NCI-H1930 (cell line): ENCODE results near the gene MUC12.
"Not testable (repeated sequence)": the region's sequence is repeated elsewhere in the genome, so short reads cannot be mapped to it uniquely, and the experiment has no call there.

ENCODE experiments used
- DNase-seq, 2 experiments: peaks; one replicate each; lab custom pipeline; 2025; lab: John Stamatoyannopoulos, UW

MUC12 gene

DNA sequence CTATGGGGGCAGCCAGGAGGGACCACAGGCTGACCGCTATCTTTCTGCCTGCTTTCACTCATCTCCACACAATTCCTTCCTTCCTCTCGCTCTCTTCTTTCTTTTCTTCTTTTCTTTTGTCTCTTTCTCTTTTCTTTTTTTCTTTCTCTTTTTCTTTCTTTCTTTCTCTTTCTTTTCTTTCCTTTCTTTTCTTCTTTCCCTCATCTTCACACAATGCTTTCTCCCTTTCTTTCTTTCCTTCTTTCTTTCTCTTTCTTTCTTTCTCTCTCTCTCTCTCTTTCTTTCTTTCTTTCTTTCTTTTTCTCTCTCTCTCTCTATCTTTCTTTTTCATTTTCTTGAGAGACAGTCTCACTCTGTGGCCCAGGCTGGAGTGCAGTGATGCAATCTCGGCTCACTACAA, 6.8 kb upstream of the MUC12 start:
- no peak for DNase-seq

DNA sequence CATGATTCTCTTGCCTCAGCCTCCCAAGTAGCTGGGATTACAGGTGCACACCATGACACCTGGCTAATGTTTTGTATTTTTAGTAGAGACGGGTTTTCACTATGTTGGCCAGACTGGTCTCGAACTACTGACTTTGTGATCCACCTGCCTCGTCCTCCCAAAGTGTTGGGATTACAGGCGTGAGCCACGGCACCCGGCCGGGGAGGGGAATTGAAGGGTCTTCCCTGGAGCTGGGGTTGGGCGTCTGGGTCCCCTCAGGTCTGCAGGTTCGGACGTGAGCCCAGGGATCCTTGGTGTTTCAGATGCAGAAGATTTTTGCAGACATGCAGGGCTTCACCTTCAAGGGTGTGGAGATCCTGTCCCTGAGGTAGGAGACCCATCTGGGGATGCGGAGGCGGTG, 6.0 kb upstream of the MUC12 start:
- no peak for DNase-seq

DNA sequence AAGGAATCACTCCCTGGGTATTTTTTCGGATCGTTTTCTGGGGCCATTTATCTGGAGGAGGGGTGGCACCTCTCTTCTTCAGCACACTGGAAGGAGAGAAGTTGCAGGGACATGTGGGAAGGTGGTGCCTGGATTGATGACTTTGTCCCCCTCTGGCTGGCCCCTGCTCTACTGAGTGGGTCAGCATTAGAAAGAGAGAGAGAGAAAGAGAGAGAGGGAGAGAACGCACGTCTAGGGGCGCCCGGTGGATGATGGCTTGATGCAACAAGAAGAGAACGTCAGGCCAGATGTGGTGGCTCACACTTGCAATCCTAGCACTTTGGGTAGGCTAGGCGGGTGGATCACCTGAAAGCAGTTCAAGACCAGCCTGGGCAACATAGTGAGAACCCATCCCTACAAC, 5.5 kb upstream of the MUC12 start:
- no peak for DNase-seq

DNA sequence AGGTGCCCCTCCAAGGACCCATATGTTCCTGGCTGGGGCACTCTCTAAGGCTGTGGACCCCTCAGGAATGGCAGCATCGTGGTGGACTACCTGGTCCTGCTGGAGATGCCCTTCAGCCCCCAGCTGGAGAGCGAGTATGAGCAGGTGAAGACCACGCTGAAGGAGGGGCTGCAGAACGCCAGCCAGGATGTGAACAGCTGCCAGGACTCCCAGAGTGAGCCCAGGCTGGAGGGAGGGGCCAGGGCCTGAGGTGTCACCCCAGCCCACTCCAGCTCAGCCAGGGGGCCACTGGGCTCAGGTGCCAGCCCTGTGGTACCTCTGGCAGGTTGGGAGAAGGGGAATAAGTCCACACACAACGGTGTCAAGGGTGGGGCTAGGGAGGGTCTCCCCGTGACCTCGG, 4.7 kb upstream of the MUC12 start:
- no peak for DNase-seq

DNA sequence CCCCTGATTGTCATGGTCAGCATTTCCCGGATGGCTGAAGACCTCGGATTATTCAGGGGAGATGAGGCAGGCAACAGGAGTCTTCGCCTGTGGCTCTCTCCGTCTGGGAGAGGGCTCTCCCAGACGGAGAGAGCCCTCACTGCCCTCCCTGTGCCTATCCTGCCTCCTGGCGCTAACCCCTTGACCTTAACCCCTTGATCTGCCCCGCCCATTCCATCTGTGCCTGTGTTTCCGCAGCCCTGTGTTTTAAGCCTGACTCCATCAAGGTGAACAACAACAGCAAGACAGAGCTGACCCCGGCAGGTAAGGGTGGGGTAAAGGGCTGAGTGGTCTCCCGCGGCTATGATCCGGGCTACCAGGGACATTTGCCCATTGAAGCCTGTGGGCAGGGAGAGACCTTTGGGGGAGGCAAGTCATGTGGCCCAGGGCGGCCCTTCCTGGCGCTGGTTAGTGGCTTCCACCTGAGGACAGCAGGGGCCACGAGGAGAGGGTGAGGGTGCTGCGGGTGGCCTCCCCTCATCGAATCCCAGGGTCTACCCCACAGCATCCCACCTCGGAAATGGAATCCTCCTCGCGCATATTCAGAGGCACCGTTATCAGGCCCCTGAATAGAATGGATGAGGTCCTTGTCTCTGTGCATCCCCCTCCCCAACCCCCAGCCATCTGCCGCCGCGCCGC, 4.2 kb upstream of the MUC12 start:
- no peak for DNase-seq

DNA sequence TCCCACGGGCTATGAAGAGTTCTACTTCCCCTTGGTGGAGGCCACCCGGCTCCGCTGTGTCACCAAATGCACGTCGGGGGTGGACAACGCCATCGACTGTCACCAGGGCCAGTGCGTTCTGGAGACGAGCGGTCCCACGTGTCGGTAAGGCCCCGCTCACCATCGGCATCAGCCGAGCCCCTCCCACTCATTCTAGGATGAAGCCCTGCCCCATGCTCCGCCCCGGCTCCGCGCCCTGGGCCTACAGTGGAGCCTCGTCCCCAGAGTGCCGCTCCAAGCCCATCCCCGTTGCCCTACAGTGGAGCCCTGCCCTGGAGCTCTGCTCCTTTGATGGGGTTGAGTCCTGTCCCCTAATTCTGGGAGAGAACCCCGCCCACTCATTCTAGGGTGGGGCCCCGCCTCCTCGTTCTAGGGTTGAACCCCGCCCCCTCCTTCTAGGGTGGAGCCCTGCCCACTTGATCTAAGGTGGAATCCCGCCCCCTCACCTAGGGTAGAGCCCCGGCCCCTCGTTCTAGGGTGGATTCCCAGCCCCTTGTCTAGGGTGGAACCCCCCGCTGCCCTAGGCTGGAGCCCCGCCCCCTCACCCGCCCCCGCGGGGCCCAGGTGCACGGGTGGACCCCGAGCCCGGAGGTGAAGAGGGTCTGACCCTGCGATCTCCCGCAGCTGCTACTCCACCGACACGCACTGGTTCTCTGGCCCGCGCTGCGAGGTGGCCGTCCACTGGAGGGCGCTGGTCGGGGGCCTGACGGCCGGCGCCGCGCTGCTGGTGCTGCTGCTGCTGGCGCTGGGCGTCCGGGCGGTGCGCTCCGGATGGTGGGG, 3.4 kb upstream of the MUC12 start:
- DNase-seq = no peak

DNA sequence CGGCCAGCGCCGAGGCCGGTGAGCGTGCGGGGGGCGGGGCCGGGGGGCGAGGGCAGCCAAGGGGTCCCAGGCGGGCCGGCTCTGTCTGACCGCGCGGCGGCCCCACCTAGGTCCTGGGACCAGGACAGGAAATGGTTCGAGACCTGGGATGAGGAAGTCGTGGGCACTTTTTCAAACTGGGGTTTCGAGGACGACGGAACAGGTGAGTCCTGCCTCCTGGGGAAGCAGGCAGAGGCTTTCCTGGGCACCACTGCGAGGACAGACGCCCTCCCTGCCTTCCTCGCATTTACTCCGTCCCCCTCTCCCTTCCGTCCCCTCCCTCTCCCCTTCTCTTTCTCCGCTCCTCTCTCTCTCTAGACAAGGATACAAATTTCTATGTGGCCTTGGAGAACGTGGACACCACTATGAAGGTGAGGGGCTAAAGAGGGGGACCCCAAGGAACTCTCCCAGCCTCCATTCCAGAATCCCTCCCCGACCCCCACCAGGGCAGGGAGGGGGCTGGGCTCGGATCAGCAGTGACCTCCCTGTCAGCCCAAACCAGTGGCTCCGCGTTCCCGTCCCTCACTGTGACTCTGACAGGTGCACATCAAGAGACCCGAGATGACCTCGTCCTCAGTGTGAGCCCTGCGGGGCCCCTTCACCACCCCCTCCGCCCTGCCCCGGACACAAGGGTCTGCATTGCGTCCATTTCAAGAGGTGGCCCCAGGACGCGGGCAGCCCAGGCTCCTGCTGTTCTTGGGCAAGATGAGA, 2.6 kb upstream of the MUC12 start:
- DNase-seq = no peak

DNA sequence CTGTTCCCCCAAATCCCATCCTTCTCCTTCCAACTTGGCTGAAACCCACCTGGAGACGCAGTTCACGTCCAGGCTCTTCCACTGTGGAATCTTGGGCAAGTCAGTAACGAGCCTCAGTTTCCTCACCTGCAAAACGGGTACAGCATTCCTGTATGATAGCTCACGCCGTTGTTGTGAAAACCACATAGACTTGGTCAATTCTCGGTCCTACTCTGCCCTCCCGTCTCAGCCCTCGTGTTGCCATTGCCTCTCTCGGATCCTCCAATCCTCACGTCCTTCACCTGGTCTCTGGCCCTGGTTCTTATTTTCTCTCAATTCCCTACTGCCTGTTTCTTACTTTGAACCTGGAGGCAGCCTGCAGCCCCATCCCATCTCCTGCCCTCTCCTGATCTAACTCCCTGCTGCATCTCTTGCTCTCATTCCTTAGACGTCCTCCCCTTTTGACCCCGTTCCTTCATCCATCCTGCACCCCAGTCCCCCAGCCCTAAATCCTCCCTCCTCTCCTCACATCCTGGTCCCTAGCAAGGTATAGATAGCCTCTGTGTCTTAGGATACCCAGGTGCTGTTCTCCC, 2.0 kb upstream of the MUC12 start:
- no peak for DNase-seq

DNA sequence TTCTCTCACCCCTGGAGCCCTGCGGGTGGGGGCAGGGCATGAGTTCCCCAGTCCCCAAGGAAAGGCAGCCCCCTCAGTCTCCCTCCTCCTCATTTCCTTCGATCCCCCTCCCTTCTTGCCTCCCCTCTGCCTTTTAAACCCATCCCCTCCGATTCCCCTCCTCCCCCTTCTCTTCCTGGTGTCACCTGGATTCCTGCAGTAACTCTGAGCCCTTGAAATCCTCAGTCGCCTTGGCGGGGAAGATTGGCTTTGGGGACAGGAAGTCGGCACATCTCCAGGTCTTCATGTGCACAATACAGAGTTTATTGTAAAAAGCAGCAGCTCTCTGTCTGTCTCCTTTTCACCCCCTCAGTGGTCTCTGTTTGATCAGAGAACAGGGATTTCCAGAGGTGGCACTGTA, 1.3 kb upstream of the MUC12 start:
- DNase-seq = no peak

DNA sequence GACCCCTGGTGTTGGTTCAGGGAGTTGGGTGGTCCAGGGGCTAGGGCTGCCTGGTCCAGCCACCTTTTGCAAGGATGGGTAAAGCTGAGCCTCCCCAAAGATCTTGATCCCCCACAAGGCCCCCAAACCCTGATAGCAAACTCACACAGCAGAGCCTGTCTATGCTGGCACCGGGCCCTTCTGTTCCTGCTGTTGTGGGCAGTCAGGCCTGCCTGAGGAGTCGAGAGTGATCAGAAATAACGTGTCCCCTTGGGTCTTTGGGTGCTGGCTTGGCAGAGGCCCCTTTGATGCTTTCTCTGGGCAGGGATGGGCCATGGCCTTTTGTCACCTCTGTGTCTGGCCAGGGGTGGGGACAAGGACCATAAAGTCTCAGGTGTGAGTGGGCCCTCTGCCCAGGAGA, 715 bp upstream of the MUC12 start:
- DNase-seq = no peak

DNA sequence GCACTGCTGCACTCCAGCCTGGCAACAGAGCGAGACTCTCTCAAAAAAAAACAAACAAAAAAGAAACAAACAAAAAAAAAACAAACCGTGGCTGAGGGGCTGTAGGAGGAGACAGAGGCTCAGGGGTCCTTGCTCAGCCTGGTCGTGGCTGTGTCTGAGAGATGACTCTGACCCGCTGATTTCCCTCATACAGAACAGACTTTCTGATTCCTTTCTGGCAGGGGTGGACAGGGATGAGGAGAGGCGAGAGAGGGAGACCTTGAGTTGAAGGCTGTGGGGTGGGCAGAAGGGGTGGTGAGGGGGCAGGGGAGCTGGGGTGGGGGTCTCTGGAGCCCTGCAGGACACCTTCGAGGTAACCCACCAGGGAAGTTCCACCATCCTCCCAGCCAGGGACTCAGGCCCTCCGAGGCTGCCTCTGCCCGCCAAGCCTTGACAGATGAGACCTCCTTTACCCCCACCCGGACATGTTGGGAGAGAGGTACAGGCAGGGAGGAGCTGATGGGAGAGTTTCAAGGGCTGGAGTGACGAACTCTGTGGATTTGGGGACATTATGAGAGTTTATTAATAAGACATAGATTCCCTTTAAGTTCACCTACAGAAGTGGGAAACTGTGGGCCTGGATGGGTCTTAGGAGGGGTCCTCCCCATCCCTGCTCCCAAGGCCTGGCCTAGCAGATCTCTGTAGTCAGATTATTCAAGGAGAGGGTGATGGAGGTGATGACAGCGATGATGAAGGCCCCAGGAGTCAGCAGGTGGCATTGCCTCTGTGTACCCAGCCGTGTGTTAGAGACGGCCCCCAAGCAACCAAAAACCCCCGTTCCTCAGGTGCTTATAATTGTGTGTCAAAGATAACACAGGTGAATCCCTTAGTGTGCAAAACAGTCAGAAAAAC, 2.0 kb downstream of the MUC12 start:
- no peak for DNase-seq

DNA sequence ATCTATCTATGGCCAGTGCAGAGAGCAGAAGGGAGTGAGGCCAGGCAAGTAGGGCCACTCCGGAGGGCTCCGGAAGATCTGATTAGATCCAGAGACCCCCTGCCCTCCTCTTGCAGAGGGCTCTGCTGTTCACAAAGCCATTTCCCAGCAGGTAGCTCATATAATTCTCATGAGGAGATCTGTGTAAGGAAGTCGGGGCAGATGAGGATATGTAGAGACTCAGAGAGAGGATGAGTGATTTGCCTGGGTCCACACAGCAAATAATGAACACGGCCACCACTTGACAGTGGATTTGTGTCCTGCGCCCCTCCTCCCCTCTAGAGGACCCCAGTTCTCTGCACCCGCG, 2.6 kb downstream of the MUC12 start:
- no peak for DNase-seq

DNA sequence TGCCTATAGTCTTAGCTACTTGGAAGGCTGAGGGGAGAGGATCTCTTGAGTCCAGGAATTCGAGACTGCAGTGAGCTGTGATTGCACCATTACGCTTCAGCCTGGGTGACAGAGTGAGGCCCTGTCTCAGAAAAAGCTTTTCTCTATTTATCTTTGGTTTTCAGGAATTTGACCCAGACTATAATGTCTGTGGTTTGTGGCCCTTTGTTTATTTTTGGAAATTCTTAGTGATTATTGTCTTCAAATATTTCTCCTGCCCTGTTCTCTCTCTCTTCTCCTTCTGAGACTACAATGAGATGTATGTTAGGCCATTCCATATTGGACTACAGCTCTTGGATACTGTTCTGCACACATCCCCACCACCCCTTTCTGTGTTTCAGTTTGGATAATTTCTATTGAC, 4.7 kb downstream of the MUC12 start:
- no peak for DNase-seq

DNA sequence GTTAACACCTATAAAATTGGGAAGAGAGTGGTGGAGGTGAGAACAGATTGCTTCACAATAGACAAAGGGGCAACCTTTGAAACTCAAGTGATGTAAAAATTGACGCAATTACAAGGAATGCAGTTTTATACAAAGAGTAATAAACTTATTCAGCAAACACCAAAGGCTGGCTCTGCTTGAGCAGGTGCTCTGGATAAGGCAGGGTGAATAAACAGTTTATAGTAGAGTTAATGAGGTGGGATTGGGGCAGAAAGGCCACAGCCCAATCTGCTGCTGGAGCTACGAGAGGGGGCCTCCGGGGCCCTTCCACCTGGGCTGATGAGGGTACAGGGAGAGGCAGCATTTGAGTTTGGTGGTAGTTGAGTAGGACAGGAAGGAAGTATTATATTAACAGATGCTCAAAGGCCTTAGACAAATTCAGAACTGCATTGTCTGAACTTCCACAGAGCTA, 6.0 kb downstream of the MUC12 start:
- no peak for DNase-seq

DNA sequence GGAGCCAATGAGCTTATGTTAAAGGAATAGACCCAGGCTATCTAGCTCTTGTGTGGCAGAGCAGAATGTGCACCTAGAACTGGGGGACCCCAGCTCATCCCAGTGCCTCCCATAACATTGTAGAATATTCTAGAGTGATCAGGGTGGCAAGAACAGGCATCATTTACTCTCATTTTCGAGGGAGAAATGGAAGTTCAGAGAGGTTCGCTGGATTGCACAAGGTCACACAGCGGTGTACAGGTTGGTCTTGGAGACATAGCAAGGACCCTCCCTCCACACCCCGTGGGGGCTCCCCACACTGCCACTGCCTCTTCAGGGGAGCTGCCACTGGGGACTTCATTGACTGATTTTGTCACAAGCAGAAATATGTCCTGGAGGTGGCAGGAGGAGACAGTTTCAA, 8.9 kb downstream of the MUC12 start:
- DNase-seq = no peak

DNA sequence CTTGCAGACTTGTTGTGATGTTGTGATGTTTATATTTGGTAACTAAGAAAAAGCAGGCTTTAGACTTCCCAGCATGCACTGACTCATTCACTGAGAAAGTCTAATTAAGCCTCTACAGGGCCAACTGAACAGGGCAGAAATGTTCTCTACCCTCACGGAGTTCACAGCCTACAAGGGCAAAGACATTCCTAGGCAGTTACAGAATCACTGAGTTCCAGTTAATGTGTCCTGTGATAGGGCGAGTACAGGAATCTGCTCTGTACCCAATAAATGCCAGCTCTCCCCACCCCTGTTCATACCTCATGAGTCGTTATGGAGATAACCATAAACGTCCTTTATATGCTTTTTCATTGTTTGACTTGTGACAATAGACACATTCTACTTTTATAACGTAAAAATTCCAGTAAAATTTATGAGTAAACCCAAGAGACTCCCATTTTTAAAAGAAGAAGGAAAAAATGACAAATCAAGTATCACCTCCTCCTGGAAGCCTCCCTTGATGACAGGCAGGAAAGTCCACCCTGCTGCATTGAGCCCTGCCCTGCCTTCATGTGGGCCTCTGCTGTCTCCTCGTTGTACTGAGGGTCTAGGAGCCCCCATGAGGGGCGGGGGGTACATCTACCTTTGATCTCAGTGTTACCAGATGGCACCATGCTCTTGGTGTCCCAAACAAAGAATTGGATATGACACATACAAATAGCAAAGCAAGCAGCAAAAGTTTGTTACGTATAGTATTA, 14.3 kb downstream of the MUC12 start:
- DNase-seq = no peak

DNA sequence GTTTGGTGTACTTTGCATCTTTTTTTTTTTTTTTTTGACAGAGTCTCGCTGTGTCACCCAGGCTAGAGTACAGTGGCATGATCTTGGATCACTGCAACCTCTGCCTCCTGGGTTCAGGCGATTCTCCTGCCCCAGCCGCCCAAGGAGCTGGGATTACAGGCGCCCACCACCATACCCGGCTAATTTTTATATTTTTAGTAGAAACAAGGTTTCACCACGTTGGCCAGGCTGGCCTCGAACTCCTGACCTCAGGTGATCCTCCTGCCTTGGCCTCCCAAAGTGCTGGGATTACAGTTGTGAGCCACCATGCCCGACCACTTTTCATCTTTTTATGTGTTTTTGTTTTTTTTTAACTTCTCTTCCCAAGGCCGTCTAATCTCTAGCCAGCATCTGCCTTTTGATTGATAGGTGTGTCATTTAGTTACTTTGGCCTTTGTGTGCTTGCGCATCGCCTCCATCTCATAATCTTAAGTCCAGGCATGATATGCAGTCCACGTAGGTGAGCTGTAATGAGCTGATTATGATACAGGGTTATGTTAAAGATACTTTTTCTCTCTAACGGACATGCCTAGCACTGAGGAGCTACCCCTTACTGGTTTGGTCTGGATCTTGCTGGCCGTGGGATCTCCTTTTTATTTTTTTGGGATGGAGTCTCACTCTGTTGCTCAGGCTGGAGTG, 15.0 kb downstream of the MUC12 start:
- DNase-seq = not testable (repeated sequence)

DNA sequence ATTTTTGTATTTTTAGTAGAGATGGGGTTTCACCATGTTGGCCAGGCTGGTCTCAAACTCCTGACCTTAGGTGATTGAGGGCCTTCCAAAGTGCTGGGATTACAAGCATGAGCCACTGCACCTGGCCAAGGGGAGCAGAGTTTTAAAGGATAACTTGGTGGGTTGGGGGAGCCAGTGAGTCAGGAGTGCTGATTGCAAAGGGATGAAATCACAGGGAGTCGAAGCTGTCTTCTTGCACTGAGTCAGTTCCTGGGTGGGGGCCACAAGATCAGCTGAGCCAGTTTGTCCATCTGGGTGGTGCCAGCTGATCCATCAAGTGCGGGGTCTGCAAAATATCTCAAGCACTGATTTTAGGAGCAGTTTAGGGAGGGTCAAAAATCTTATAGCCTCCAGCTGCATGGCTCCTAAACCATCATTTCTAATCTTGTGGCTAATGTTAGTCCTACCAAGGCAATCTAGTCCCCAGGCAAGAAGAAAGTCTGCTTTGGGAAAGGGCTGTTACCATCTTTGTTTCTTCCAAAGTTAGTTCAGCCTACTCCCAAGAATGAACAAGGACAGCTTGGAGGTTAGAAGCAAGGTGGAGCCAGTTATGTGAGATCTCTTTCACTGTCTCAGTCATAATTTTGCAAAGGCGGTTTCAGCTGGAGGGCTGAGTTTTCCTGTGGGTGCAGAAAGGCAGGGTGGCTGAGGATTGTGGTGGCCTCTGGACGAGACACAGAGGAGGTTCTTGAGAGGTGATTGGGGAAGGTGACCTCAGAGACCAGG, 15.8 kb downstream of the MUC12 start:
- DNase-seq = not testable (repeated sequence)

DNA sequence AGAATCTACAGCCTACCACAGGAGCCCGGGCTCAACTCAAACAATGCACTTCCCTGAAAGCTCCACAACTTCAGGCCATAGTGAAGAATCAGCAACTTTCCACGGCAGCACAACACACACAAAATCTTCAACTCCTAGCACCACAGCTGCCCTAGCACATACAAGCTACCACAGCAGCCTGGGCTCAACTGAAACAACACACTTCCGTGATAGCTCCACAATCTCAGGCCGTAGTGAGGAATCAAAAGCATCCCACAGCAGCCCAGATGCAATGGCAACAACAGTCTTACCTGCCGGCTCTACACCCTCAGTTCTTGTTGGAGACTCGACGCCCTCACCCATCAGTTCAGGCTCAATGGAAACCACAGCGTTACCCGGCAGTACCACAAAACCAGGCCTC, 22.3 kb downstream of the MUC12 start:
- no peak for DNase-seq

DNA sequence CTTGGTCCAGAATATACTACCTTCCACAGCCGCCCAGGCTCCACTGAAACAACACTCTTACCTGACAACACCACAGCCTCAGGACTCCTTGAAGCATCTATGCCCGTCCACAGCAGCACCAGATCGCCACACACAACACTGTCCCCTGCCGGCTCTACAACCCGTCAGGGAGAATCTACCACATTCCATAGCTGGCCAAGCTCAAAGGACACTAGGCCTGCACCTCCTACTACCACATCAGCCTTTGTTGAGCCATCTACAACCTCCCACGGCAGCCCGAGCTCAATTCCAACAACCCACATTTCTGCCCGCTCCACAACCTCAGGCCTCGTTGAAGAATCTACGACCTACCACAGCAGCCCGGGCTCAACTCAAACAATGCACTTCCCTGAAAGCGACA, 22.9 kb downstream of the MUC12 start:
- not testable (repeated sequence) for DNase-seq
